PC-3 (cell line): ENCODE measurements around the gene ABAT. TPM values are rescaled to one million over a fixed set of nuclear protein-coding genes. Genes with fewer than 3 reads are reported as not detected.

ENCODE experiments used
- ATAC-seq: fragments of 200-7000 bp; cut with Tn5 transposase; 2 replicates; pipeline ENCODE4 v1.9.1; 2020; ENCODE audit warnings: mild to moderate bottlenecking, moderate library complexity
- BruUV-seq: library from RNA; stranded (reverse); fragments of 400-500 nt; replicated peaks from 2 replicates; lab custom pipeline; 2021; lab: Mats Ljungman, UMichigan
- CTCF ChIA-PET: fragments of 300-600 bp; sonication (Branson Sonifier 250); formaldehyde crosslinking; loops from one replicate; lab custom pipeline; 2022; ENCODE audit warnings: antibody characterized with exemption; lab: Charles Lee
- POLR2A ChIA-PET: fragments of 300-600 bp; sonication (Branson Sonifier 250); formaldehyde crosslinking; loops from one replicate; lab custom pipeline; 2022; ENCODE audit warnings: antibody characterized with exemption; ENCODE audit not compliant: unreplicated experiment; lab: Charles Lee
- DNase-seq: peaks from one replicate; pipeline ENCODE4 v3.0.0-alpha.2; 2015
- H2AFZ ChIP-seq: fragments of 300-600 bp; sonication (generic); 2 replicates; pipeline ENCODE4 v1.6.0; 2016; ENCODE audit warnings: antibody characterized with exemption, low read length
- H3F3A ChIP-seq: fragments of 300-600 bp; sonication (generic); one replicate; pipeline ENCODE4 v1.6.0; 2017; ENCODE audit warnings: antibody characterized with exemption, low read length, control low read depth, mild to moderate bottlenecking; ENCODE audit not compliant: unreplicated experiment
- H3K27ac ChIP-seq: fragments of 300-600 bp; sonication (generic); 2 replicates; pipeline ENCODE4 v1.5.1; 2016; ENCODE audit warnings: mild to moderate bottlenecking, low read length
- H3K27me3 ChIP-seq: fragments of 300-600 bp; sonication (generic); 2 replicates; pipeline ENCODE4 v1.6.1; 2016; ENCODE audit warnings: low read length, mixed read lengths
- H3K36me3 ChIP-seq: fragments of 300-600 bp; sonication (generic); 2 replicates; pipeline ENCODE4 v1.6.1; 2016; ENCODE audit warnings: low read depth, mixed run types, low read length, mixed read lengths
- H3K4me1 ChIP-seq: fragments of 300-600 bp; sonication (generic); 2 replicates; pipeline ENCODE4 v1.5.1; 2016; ENCODE audit warnings: low read length; ENCODE audit not compliant: insufficient read depth
- H3K4me2 ChIP-seq: fragments of 300-600 bp; sonication (generic); 2 replicates; pipeline ENCODE4 v1.6.0; 2016; ENCODE audit warnings: low read length
- H3K4me3 ChIP-seq: fragments of 300-600 bp; sonication (generic); 2 replicates; pipeline ENCODE4 v1.5.1; 2016; ENCODE audit warnings: mild to moderate bottlenecking, low read length, mixed read lengths
- H3K79me2 ChIP-seq: fragments of 300-600 bp; sonication (generic); 2 replicates; pipeline ENCODE4 v1.6.1; 2017; ENCODE audit warnings: low read length, mixed read lengths
- H3K9ac ChIP-seq: fragments of 300-600 bp; sonication (generic); 2 replicates; pipeline ENCODE4 v1.6.0; 2016; ENCODE audit warnings: mild to moderate bottlenecking, low read length
- H3K9me2 ChIP-seq: fragments of 300-600 bp; sonication (generic); replicated peaks from 2 replicates; pipeline ENCODE4 v1.6.1; 2016; ENCODE audit warnings: mixed run types, low read length, mixed read lengths
- H3K9me3 ChIP-seq: fragments of 300-600 bp; sonication (generic); 2 replicates; pipeline ENCODE4 v1.6.1; 2016; ENCODE audit warnings: low read length, mixed read lengths
- H4K20me1 ChIP-seq: fragments of 300-600 bp; sonication (generic); 2 replicates; pipeline ENCODE4 v1.6.1; 2016; ENCODE audit warnings: low read length, mixed read lengths
- EZH2 ChIP-seq: fragments of 300-600 bp; sonication (generic); IDR thresholded peaks from one replicate; pipeline ENCODE4 v1.6.1; 2017; ENCODE audit warnings: antibody characterized with exemption, mild to moderate bottlenecking, low read length; ENCODE audit not compliant: unreplicated experiment
- EZH2phosphoT487 ChIP-seq: fragments of 300-600 bp; sonication (generic); IDR thresholded peaks from 2 replicates; pipeline ENCODE4 v1.6.1; 2018; ENCODE audit warnings: mild to moderate bottlenecking, antibody characterized with exemption, low read length, borderline replicate concordance
- intact Hi-C: fragments of 100-400 bp; cut with micrococcal nuclease; formaldehyde crosslinking; loops from 2 replicates; pipeline ENCODE4 v1.9.0; 2023
- total RNA-seq: library from RNA; depleted of rRNA; stranded (reverse); fragments of >200 nt; gene quantifications from 2 replicates; pipeline ENCODE4 v1.2.3, GENCODE V29; 2014
- TF ChIP-seq, protein P1 (sequence below): fragments of 300-600 bp; sonication (generic); conservative IDR thresholded peaks from 2 replicates; pipeline ENCODE4 v1.5.1; 2017; ENCODE audit warnings: antibody characterized with exemption, low read depth, mild to moderate bottlenecking, low read length

Gene ABAT
- total RNA-seq, 1 experiment from 2014 or later, result 0.95 TPM

DNA sequence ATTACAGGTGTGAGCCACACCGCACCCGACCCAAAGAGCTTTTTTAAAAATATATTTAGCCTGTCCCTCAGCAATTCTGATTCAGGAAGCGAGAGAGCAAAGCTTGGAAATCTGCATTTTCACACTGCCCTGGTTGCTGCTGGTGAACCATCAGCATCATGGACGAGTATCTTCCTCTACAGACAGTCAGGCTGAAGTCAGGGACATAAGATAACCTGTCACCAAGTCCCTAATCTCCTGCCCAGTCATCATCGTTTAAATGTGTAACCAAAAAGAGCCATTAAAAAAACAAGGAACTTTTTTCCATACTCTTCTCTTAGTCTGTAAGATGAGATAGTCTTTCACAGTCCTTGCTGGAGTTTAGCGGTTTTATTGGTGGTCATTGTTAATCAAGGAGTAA, 129.9 kb downstream of the ABAT start:
- H3K36me3 ChIP-seq, result peaks cover 42% of the 10 kb centered on the region
- H4K20me1 ChIP-seq, result 0 out of 2 replicates have a peak, but pooled peaks cover 10% of the 10 kb centered on the region
- H3K4me1 ChIP-seq, result 0 out of 2 replicates have a peak, but pooled peaks cover 1% of the 10 kb centered on the region
- ATAC-seq, result no peak
- H3K9me3 ChIP-seq, result no peaks in the 10 kb centered on the region
- H2AFZ ChIP-seq, result no peak overlapping the region
- ChIA-PET CTCF (no interaction called here), POLR2A (no interaction called here)
- TF ChIP-seq EZH2 (no peak), EZH2phosphoT487 (no peak)
- TF ChIP-seq, protein P1, sequence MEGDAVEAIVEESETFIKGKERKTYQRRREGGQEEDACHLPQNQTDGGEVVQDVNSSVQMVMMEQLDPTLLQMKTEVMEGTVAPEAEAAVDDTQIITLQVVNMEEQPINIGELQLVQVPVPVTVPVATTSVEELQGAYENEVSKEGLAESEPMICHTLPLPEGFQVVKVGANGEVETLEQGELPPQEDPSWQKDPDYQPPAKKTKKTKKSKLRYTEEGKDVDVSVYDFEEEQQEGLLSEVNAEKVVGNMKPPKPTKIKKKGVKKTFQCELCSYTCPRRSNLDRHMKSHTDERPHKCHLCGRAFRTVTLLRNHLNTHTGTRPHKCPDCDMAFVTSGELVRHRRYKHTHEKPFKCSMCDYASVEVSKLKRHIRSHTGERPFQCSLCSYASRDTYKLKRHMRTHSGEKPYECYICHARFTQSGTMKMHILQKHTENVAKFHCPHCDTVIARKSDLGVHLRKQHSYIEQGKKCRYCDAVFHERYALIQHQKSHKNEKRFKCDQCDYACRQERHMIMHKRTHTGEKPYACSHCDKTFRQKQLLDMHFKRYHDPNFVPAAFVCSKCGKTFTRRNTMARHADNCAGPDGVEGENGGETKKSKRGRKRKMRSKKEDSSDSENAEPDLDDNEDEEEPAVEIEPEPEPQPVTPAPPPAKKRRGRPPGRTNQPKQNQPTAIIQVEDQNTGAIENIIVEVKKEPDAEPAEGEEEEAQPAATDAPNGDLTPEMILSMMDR, result no peak
- H3K9ac ChIP-seq, result no peak overlapping the region
- intact Hi-C loops, result no loop called here
- H3K27me3 ChIP-seq, result no peaks in the 10 kb centered on the region
- no peaks in the 10 kb centered on the region for H3F3A ChIP-seq
- no TSS peak for BruUV-seq
- H3K79me2 ChIP-seq, result peaks cover 39% of the 10 kb centered on the region
- H3K4me3 ChIP-seq, result no peak overlapping the region
- no peak overlapping the region for H3K27ac ChIP-seq
- H3K9me2 ChIP-seq, result no peaks in the 10 kb centered on the region
- H3K4me2 ChIP-seq, result no peak overlapping the region
- no peak for DNase-seq

DNA sequence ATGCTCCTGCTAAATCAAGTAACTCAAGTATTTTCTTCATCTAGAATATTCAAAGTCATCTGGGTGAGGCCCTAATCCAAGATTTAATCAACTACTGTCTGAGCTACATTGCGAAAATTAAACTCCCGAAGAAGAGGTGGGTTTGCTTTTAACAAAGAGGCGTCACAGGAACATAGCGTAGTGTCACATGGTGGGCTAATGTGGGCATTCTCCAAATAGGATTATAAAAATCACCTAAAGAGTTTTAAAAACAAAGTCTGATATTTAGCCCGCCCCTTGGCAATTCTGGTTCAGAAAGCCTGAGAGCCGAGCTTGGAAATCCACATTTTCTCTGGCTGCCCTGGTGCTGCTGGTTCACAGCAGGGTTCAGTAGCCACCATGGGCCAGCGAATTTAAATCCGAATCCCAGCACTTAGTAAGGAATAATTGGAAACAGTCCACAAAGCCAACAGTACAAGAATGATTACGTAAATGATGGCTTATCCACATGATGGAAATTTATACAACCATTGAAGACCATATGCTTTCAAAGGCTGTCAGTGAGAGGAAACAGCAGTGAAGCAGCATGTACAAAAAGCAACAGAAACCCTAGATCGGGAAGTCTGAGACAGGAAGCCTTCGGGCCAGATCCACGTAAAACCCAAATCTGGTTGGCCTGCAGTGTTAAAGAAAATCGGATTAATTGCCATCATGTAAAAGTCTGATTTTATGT, 132.0 kb downstream of the ABAT start:
- no peak for DNase-seq
- TF ChIP-seq EZH2 (no peak), EZH2phosphoT487 (no peak)
- TF ChIP-seq, protein P1, result no peak
- H3K36me3 ChIP-seq, result peaks cover 51% of the 10 kb centered on the region
- BruUV-seq, result no TSS peak
- no peaks in the 10 kb centered on the region for H3K9me3 ChIP-seq
- intact Hi-C loops, result no loop called here
- no peaks in the 10 kb centered on the region for H3K4me1 ChIP-seq
- CTCF ChIA-PET, result interaction anchor here (0.7 kb wide), 1 partner anchor 333 kb away, joined by 5 read pairs; no protein-coding TSS in a partner anchor
- H3K27me3 ChIP-seq, result no peaks in the 10 kb centered on the region
- H4K20me1 ChIP-seq, result no peaks in the 10 kb centered on the region
- no peak overlapping the region for H3K4me3 ChIP-seq
- H3F3A ChIP-seq, result no peaks in the 10 kb centered on the region
- no peak overlapping the region for H2AFZ ChIP-seq
- H3K27ac ChIP-seq, result no peak overlapping the region
- no peak overlapping the region for H3K4me2 ChIP-seq
- H3K9me2 ChIP-seq, result no peaks in the 10 kb centered on the region
- no peak overlapping the region for H3K9ac ChIP-seq
- peaks cover 18% of the 10 kb centered on the region for H3K79me2 ChIP-seq
- ATAC-seq, result no peak
- POLR2A ChIA-PET, result no interaction called here

DNA sequence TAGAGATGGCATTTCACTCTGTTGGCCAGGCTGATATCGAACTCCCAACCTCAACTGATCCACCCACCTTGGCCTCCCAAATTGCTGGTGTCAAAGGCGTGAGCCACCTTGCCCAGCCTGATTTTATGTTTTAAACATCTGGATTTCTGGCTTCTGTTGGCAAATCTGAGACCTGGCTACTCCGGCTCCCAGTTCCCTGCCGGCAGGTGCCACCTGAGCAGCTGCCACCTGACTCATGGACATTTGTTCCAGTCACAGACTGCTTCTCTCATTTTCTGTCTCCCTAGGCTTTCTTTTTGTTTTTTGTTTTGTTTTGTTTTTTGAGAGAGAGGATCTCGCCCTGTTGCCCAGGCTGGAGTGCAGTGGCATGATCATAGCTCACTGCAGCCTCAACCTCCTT, 132.8 kb downstream of the ABAT start:
- ChIA-PET CTCF (no interaction called here), POLR2A (no interaction called here)
- Histone ChIP-seq H3K9me2 (no peaks in the 10 kb centered on the region), H3K27ac (no peak overlapping the region), H3K4me3 (no peak overlapping the region), H3F3A (no peaks in the 10 kb centered on the region), H3K36me3 (peaks cover 52% of the 10 kb centered on the region), H3K4me2 (no peak overlapping the region), H3K9me3 (no peaks in the 10 kb centered on the region), H2AFZ (no peak overlapping the region), H3K4me1 (no peaks in the 10 kb centered on the region), H3K79me2 (peaks cover 11% of the 10 kb centered on the region), H4K20me1 (no peaks in the 10 kb centered on the region), H3K27me3 (no peaks in the 10 kb centered on the region), H3K9ac (no peak overlapping the region)
- BruUV-seq, result no TSS peak
- ATAC-seq (no peak), DNase-seq (no peak)
- intact Hi-C loops, result no loop called here
- TF ChIP-seq, protein P1, result no peak
- TF ChIP-seq EZH2phosphoT487 (no peak), EZH2 (no peak)
